Activated naive CD4-positive, alpha-beta T cell treated with anti-CD3 and anti-CD28 coated beads for 36 hours (primary cell): ENCODE data around the gene KLHDC10. TPM values are rescaled to one million over a fixed set of nuclear protein-coding genes. Genes with fewer than 3 reads are reported as not detected.
"Not testable (repeated sequence)": the region's sequence is repeated elsewhere in the genome, so short reads cannot be mapped to it uniquely, and the experiment has no call there.

ENCODE experiments used
- CTCF ChIA-PET: fragments of 350-600 bp; sonication (Branson Sonifier 250); formaldehyde crosslinking; loops from one replicate; lab custom pipeline; 2021; ENCODE audit warnings: antibody characterized with exemption; lab: Charles Lee
- DNase-seq: peaks from one replicate; pipeline ENCODE4 v3.0.0-alpha.2; 2020
- H3K27ac Mint-ChIP-seq: one replicate; pipeline ENCODE4 v1.8.0; 2021; ENCODE audit warnings: mild to moderate bottlenecking, mixed read lengths
- H3K27me3 Mint-ChIP-seq: one replicate; pipeline ENCODE4 v1.8.0; 2021; ENCODE audit warnings: low read depth, mixed read lengths
- H3K36me3 Mint-ChIP-seq: one replicate; pipeline ENCODE4 v1.8.0; 2021; ENCODE audit warnings: low read depth, mixed read lengths
- H3K4me1 Mint-ChIP-seq: one replicate; pipeline ENCODE4 v1.8.0; 2021; ENCODE audit warnings: low read depth, mixed read lengths
- H3K4me3 Mint-ChIP-seq: one replicate; pipeline ENCODE4 v1.8.0; 2021; ENCODE audit warnings: mild to moderate bottlenecking, moderate library complexity, mixed read lengths
- H3K9me3 Mint-ChIP-seq: one replicate; pipeline ENCODE4 v1.8.0; 2021; ENCODE audit warnings: mixed read lengths
- intact Hi-C: fragments of 100-400 bp; cut with micrococcal nuclease; formaldehyde crosslinking; loops from one replicate; pipeline ENCODE4 v1.15.1; 2023
- total RNA-seq, 2 experiments: library from RNA; stranded (reverse); gene quantifications; one replicate each; pipeline ENCODE4 v1.2.3, GENCODE V29; 2021

The KLHDC10 gene
- total RNA-seq, 2 experiments from 2014 or later, result 11.6 to 12.9 TPM

GRCh38 chr7:130062246-130062645 is 8.1 kb upstream of the KLHDC10 start:
- H3K4me1 Mint-ChIP-seq, result no peaks in the 10 kb centered on the region
- intact Hi-C loops, result loop anchor here (2.0 kb wide), 1 partner anchor 697 kb away; no protein-coding TSS in a partner anchor

GRCh38 chr7:130063036-130063435 is 7.3 kb upstream of the KLHDC10 start:
- no peaks in the 10 kb centered on the region for H3K4me1 Mint-ChIP-seq
- no peaks in the 10 kb centered on the region for H3K36me3 Mint-ChIP-seq
- peaks cover 2% of the 10 kb centered on the region for H3K27me3 Mint-ChIP-seq
- intact Hi-C loops, result loop anchor here (2.0 kb wide), 1 partner anchor 696 kb away; no protein-coding TSS in a partner anchor
- H3K27ac Mint-ChIP-seq, result no peak overlapping the region
- CTCF ChIA-PET, result interaction anchor here (0.7 to 1.3 kb wide), 7 partner anchors 52 to 695 kb away, joined by 3 to 5 read pairs (median 3); no protein-coding TSS in a partner anchor
- no peaks in the 10 kb centered on the region for H3K9me3 Mint-ChIP-seq
- peak; percentile 85 for DNase-seq
- H3K4me3 Mint-ChIP-seq, result no peak overlapping the region

More at GRCh38 chr7:130062246-130062645, 8.1 kb upstream of the KLHDC10 start:
- CTCF ChIA-PET, result interaction anchor here (0.6 to 1.3 kb wide), 7 partner anchors 34 to 696 kb away, joined by 3 read pairs; no protein-coding TSS in a partner anchor
- DNase-seq, result no peak
- Mint-ChIP-seq H3K36me3 (no peaks in the 10 kb centered on the region), H3K9me3 (no peaks in the 10 kb centered on the region), H3K4me3 (no peak overlapping the region), H3K27me3 (peaks cover 2% of the 10 kb centered on the region), H3K27ac (no peak overlapping the region)

GRCh38 chr7:130064580-130064926 is 5.8 kb upstream of the KLHDC10 start:
- intact Hi-C loops, H3K9me3 Mint-ChIP-seq, H3K4me1 Mint-ChIP-seq, DNase-seq, H3K27me3 Mint-ChIP-seq, H3K36me3 Mint-ChIP-seq, H3K27ac Mint-ChIP-seq, H3K4me3 Mint-ChIP-seq: not testable (repeated sequence)
- CTCF ChIA-PET, result interaction anchor here (0.7 to 1.3 kb wide), 3 partner anchors 20 to 694 kb away, joined by 3 to 6 read pairs (median 4); no protein-coding TSS in a partner anchor

- DNase-seq, result no peak
- H3K9me3 Mint-ChIP-seq, result no peaks in the 10 kb centered on the region
- H3K36me3 Mint-ChIP-seq, result no peaks in the 10 kb centered on the region
- peaks cover 2% of the 10 kb centered on the region for H3K27me3 Mint-ChIP-seq
- H3K4me3 Mint-ChIP-seq, result no peak overlapping the region
- no peak overlapping the region for H3K27ac Mint-ChIP-seq
- intact Hi-C loops, result no loop called here
- H3K4me1 Mint-ChIP-seq, result peaks cover 6% of the 10 kb centered on the region
- CTCF ChIA-PET, result interaction anchor here (0.7 kb wide), 1 partner anchor 743 kb away, joined by 4 read pairs; no protein-coding TSS in a partner anchor
These were observed 4.7 kb upstream of the KLHDC10 start for GRCh38 chr7:130065500-130066152.

- intact Hi-C loops, result no loop called here
- Mint-ChIP-seq H3K36me3 (no peaks in the 10 kb centered on the region), H3K27me3 (no peaks in the 10 kb centered on the region), H3K4me3 (peak overlapping the region; percentile 79), H3K4me1 (peaks cover 35% of the 10 kb centered on the region), H3K9me3 (no peaks in the 10 kb centered on the region), H3K27ac (peak overlapping the region; percentile 70)
- CTCF ChIA-PET, result interaction anchor here (0.6 to 5.9 kb wide), 6 partner anchors 10 to 96 kb away, joined by 3 to 32 read pairs (median 4); no protein-coding TSS in a partner anchor
- DNase-seq, result no peak
These were observed 956 bp upstream of the KLHDC10 start for GRCh38 chr7:130069179-130069977.

GRCh38 chr7:130070861-130071622 is 708 bp downstream of the KLHDC10 start:
- Mint-ChIP-seq H3K4me1 (peaks cover 45% of the 10 kb centered on the region), H3K27me3 (no peaks in the 10 kb centered on the region), H3K4me3 (peak overlapping the region; percentile 79), H3K36me3 (no peaks in the 10 kb centered on the region), H3K9me3 (no peaks in the 10 kb centered on the region), H3K27ac (peak overlapping the region; percentile 57)
- intact Hi-C loops, result loop anchor here (1.0 to 5.0 kb wide), 11 partner anchors 20 to 986 kb away; partner anchors contain the start of genes CEP41, COPG2, TMEM209 and UBE2H
- DNase-seq, result no peak
- CTCF ChIA-PET, result interaction anchor here (0.6 to 5.9 kb wide), 14 partner anchors 8 to 742 kb away, joined by 3 to 32 read pairs (median 5); partner anchors contain the start of gene TMEM209

- CTCF ChIA-PET, result interaction anchor here (0.6 to 5.9 kb wide), 17 partner anchors 11 to 760 kb away, joined by 3 to 32 read pairs (median 5); partner anchors contain the start of gene TMEM209
- Mint-ChIP-seq H3K9me3 (no peaks in the 10 kb centered on the region), H3K27me3 (no peaks in the 10 kb centered on the region), H3K4me3 (peak overlapping the region; percentile 20), H3K27ac (no peak overlapping the region), H3K36me3 (no peaks in the 10 kb centered on the region), H3K4me1 (peaks cover 47% of the 10 kb centered on the region)
- intact Hi-C loops, result loop anchor here (1.0 to 5.0 kb wide), 7 partner anchors 69 to 760 kb away; partner anchors contain the start of gene CEP41
- DNase-seq, result peak; percentile 68
These were observed 1.6 kb downstream of the KLHDC10 start for GRCh38 chr7:130071701-130072622.

- CTCF ChIA-PET, result interaction anchor here (1.0 kb wide), 1 partner anchor 9 kb away, joined by 3 read pairs; the partner anchor contains the start of gene KLHDC10
- intact Hi-C loops, result no loop called here
- Mint-ChIP-seq H3K27ac (no peak overlapping the region), H3K4me3 (no peak overlapping the region), H3K9me3 (no peaks in the 10 kb centered on the region), H3K4me1 (peaks cover 24% of the 10 kb centered on the region), H3K27me3 (no peaks in the 10 kb centered on the region), H3K36me3 (peaks cover 4% of the 10 kb centered on the region)
- DNase-seq, result no peak
These were observed 9.6 kb downstream of the KLHDC10 start for GRCh38 chr7:130079846-130080394.

- DNase-seq, result not testable (repeated sequence)
- CTCF ChIA-PET, result interaction anchor here (1.0 to 4.1 kb wide), 5 partner anchors 11 to 51 kb away, joined by 3 to 32 read pairs (median 4); partner anchors contain the start of gene KLHDC10
These were observed 13.2 kb downstream of the KLHDC10 start for GRCh38 chr7:130083497-130083896.

GRCh38 chr7:130084037-130084875 is 13.9 kb downstream of the KLHDC10 start:
- Mint-ChIP-seq H3K4me1 (peaks cover 21% of the 10 kb centered on the region), H3K4me3 (no peak overlapping the region), H3K27me3 (no peaks in the 10 kb centered on the region), H3K9me3 (no peaks in the 10 kb centered on the region), H3K27ac (no peak overlapping the region), H3K36me3 (peaks cover 2% of the 10 kb centered on the region)
- intact Hi-C loops, result no loop called here
- CTCF ChIA-PET, result interaction anchor here (0.6 to 4.1 kb wide), 9 partner anchors 11 to 109 kb away, joined by 3 to 32 read pairs (median 4); partner anchors contain the start of gene KLHDC10
- DNase-seq, result no peak

More at GRCh38 chr7:130083497-130083896, 13.2 kb downstream of the KLHDC10 start:
- H3K27ac Mint-ChIP-seq, H3K9me3 Mint-ChIP-seq, intact Hi-C loops, H3K27me3 Mint-ChIP-seq, H3K36me3 Mint-ChIP-seq, H3K4me3 Mint-ChIP-seq: not testable (repeated sequence)
- H3K4me1 Mint-ChIP-seq, result peaks cover 19% of the 10 kb centered on the region
